ENCODE results near the gene VPS25.

GRCh38 chr17:42774066-42774745 is 957 bp downstream of the VPS25 start:
- no peak for TF ChIP-seq CTCF (conservative IDR thresholded peaks at IDR 0.05; ENCODE audit: low read depth, low read length)
- no peak for TF ChIP-seq EZH2 (IDR thresholded peaks at IDR 0.05; ENCODE audit: borderline replicate concordance, low read depth, low read length, poor library complexity, severe bottlenecking)

Data from A673 (cell line).